GM23248 (cell line): ENCODE measurements around the gene GRIA4. TPM values are rescaled to one million over a fixed set of nuclear protein-coding genes. Genes with fewer than 3 reads are reported as not detected.

Source experiments
- DNase-seq: peaks from one replicate; pipeline ENCODE4 v3.0.0-alpha.2; 2015
- H2AFZ ChIP-seq: fragments of 200-600 bp; sonication (generic); 2 replicates; pipeline ENCODE4 v1.6.1; 2016; ENCODE audit warnings: antibody characterized with exemption
- H3F3A ChIP-seq: fragments of 200-600 bp; sonication (generic); 2 replicates; pipeline ENCODE4 v1.6.1; 2016; ENCODE audit warnings: mild to moderate bottlenecking, antibody characterized with exemption, mixed run types; ENCODE audit not compliant: insufficient read depth
- H3K27ac ChIP-seq: fragments of 200-600 bp; sonication (generic); 2 replicates; pipeline ENCODE4 v1.5.1; 2016; ENCODE audit warnings: mild to moderate bottlenecking
- H3K27me3 ChIP-seq: fragments of 200-600 bp; sonication (generic); replicated peaks from 2 replicates; pipeline ENCODE4 v1.6.1; 2016; ENCODE audit warnings: mild to moderate bottlenecking; ENCODE audit not compliant: insufficient read depth
- H3K36me3 ChIP-seq: fragments of 200-600 bp; sonication (generic); 2 replicates; pipeline ENCODE4 v1.6.1; 2016; ENCODE audit warnings: low read depth, mild to moderate bottlenecking
- H3K4me1 ChIP-seq: fragments of 200-600 bp; sonication (generic); 2 replicates; pipeline ENCODE4 v1.6.1; 2016; ENCODE audit warnings: mild to moderate bottlenecking; ENCODE audit not compliant: insufficient read depth
- H3K4me2 ChIP-seq: fragments of 200-600 bp; sonication (generic); one replicate; pipeline ENCODE4 v1.6.1; 2016; ENCODE audit warnings: mild to moderate bottlenecking; ENCODE audit not compliant: unreplicated experiment
- H3K4me3 ChIP-seq: fragments of 200-600 bp; sonication (generic); 2 replicates; pipeline ENCODE4 v1.5.1; 2016; ENCODE audit warnings: mild to moderate bottlenecking
- H3K79me2 ChIP-seq: fragments of 200-600 bp; sonication (generic); 2 replicates; pipeline ENCODE4 v1.6.1; 2016; ENCODE audit warnings: mild to moderate bottlenecking; ENCODE audit not compliant: insufficient read depth
- H3K9ac ChIP-seq: fragments of 200-600 bp; sonication (generic); 2 replicates; pipeline ENCODE4 v1.6.1; 2016; ENCODE audit warnings: mild to moderate bottlenecking
- H3K9me2 ChIP-seq: fragments of 200-600 bp; sonication (generic); 2 replicates; pipeline ENCODE4 v1.6.1; 2016; ENCODE audit warnings: mixed run types, mild to moderate bottlenecking, moderate library complexity; ENCODE audit not compliant: insufficient read depth
- H3K9me3 ChIP-seq: fragments of 200-600 bp; sonication (generic); one replicate; pipeline ENCODE4 v1.6.1; 2017; ENCODE audit warnings: low read depth
- H4K20me1 ChIP-seq: fragments of 200-600 bp; sonication (generic); 2 replicates; pipeline ENCODE4 v1.6.0; 2016; ENCODE audit not compliant: insufficient read depth
- EZH2 ChIP-seq: fragments of 200-600 bp; sonication (generic); IDR thresholded peaks from 2 replicates; pipeline ENCODE4 v1.6.1; 2018; ENCODE audit warnings: antibody characterized with exemption, mild to moderate bottlenecking; ENCODE audit not compliant: insufficient read depth, poor library complexity, severe bottlenecking
- EZH2phosphoT487 ChIP-seq: fragments of 200-600 bp; sonication (generic); IDR thresholded peaks from 2 replicates; pipeline ENCODE4 v1.6.1; 2018; ENCODE audit warnings: antibody characterized with exemption, moderate library complexity, mild to moderate bottlenecking, low read depth; ENCODE audit not compliant: insufficient read depth
- WGBS, 2 experiments: methylation state at CpG; one replicate each; pipeline ENCODE4 v1.1.6; 2015 to 2017; ENCODE audit warnings: low lambda C conversion rate in 2 of 2, low coverage in 1 of 2; ENCODE audit errors: missing lambda C conversion rate in 2 of 2; 5-methylcytosine and 5-hydroxymethylcytosine counted together
- in situ Hi-C: fragments of 300-500 bp; cut with MboI; formaldehyde crosslinking; loops from 2 replicates; pipeline ENCODE4 v1.15.0; 2020
- polyA plus RNA-seq: library from polyadenylated mRNA; unstranded; fragments of >200 nt; fragmentation: Nextera tagmentation; extraction: Ambion mirVana; gene quantifications from 2 replicates; pipeline ENCODE4 v1.2.1, GENCODE V29; 2016
- total RNA-seq: library from RNA; depleted of rRNA; stranded (reverse); fragments of >200 nt; shearing (Covaris generic); gene quantifications from 2 replicates; pipeline ENCODE4 v1.2.3, GENCODE V29; 2014

The GRIA4 gene
- total and polyA plus RNA-seq, 2 experiments from 2014 or later, result not detected

- H3K36me3 ChIP-seq, result no peaks in the 10 kb centered on the region
- no peaks in the 10 kb centered on the region for H3F3A ChIP-seq
- H3K4me1 ChIP-seq, result no peaks in the 10 kb centered on the region
- no peak overlapping the region for H3K4me3 ChIP-seq
- H2AFZ ChIP-seq, result no peak overlapping the region
- H3K79me2 ChIP-seq, result no peaks in the 10 kb centered on the region
- no peaks in the 10 kb centered on the region for H3K27me3 ChIP-seq
- 30 to 35% methylated on average over 4 of the region's 4 CpGs for WGBS, 2 experiments
- in situ Hi-C loops, result no loop called here
- no peak overlapping the region for H3K27ac ChIP-seq
- no peak for TF ChIP-seq EZH2
- no peak for TF ChIP-seq EZH2phosphoT487
- no peaks in the 10 kb centered on the region for H3K9me2 ChIP-seq
- H3K9ac ChIP-seq, result no peak overlapping the region
- no peaks in the 10 kb centered on the region for H3K9me3 ChIP-seq
- DNase-seq, result no peak
- no peak overlapping the region for H3K4me2 ChIP-seq
- H4K20me1 ChIP-seq, result no peaks in the 10 kb centered on the region
These were observed 38.9 kb downstream of the GRIA4 start for GRCh38 chr11:105648762-105649161.

- TF ChIP-seq EZH2 (no peak), EZH2phosphoT487 (no peak)
- Histone ChIP-seq H3K4me2 (no peak overlapping the region), H2AFZ (no peak overlapping the region), H3K27ac (no peak overlapping the region), H3K9me3 (no peaks in the 10 kb centered on the region), H3K4me1 (no peaks in the 10 kb centered on the region), H3F3A (no peaks in the 10 kb centered on the region), H3K9ac (no peak overlapping the region), H4K20me1 (no peaks in the 10 kb centered on the region), H3K79me2 (no peaks in the 10 kb centered on the region), H3K27me3 (no peaks in the 10 kb centered on the region), H3K9me2 (no peaks in the 10 kb centered on the region), H3K4me3 (no peak overlapping the region), H3K36me3 (no peaks in the 10 kb centered on the region)
- in situ Hi-C loops, result no loop called here
- DNase-seq, result no peak
- WGBS, 2 experiments, result 51% methylated on average over 4 of the region's 4 CpGs
These were observed 55.4 kb downstream of the GRIA4 start for GRCh38 chr11:105665281-105665680.

- in situ Hi-C loops, result no loop called here
These were observed 57.6 kb downstream of the GRIA4 start for GRCh38 chr11:105667441-105667840.

GRCh38 chr11:105670811-105671210 lies 60.9 kb downstream of the GRIA4 start:
- no peak for DNase-seq
- no peak overlapping the region for H3K27ac ChIP-seq
- H3K9me3 ChIP-seq, result no peaks in the 10 kb centered on the region

More at GRCh38 chr11:105667441-105667840, 57.6 kb downstream of the GRIA4 start:
- H3K4me1 ChIP-seq, result no peaks in the 10 kb centered on the region
- no peaks in the 10 kb centered on the region for H3K79me2 ChIP-seq
- no peak overlapping the region for H2AFZ ChIP-seq
- H3K27ac ChIP-seq, result no peak overlapping the region
- no peak for DNase-seq
- H4K20me1 ChIP-seq, result no peaks in the 10 kb centered on the region
- H3F3A ChIP-seq, result no peaks in the 10 kb centered on the region
- H3K4me3 ChIP-seq, result no peak overlapping the region
- no peaks in the 10 kb centered on the region for H3K9me3 ChIP-seq
- H3K9ac ChIP-seq, result no peak overlapping the region
- 36 to 38% methylated on average over 1 of the region's 1 CpG for WGBS, 2 experiments
- no peaks in the 10 kb centered on the region for H3K9me2 ChIP-seq
- H3K27me3 ChIP-seq, result no peaks in the 10 kb centered on the region
- TF ChIP-seq EZH2 (no peak), EZH2phosphoT487 (no peak)
- H3K4me2 ChIP-seq, result no peak overlapping the region
- no peaks in the 10 kb centered on the region for H3K36me3 ChIP-seq

GRCh38 chr11:105673089-105673488 lies 63.2 kb downstream of the GRIA4 start:
- Histone ChIP-seq H3K9ac (no peak overlapping the region), H3F3A (no peaks in the 10 kb centered on the region), H3K9me2 (no peaks in the 10 kb centered on the region), H3K9me3 (no peaks in the 10 kb centered on the region), H3K27me3 (no peaks in the 10 kb centered on the region), H3K27ac (no peak overlapping the region), H3K4me1 (no peaks in the 10 kb centered on the region), H4K20me1 (no peaks in the 10 kb centered on the region), H2AFZ (no peak overlapping the region), H3K4me3 (no peak overlapping the region), H3K79me2 (no peaks in the 10 kb centered on the region), H3K4me2 (no peak overlapping the region), H3K36me3 (no peaks in the 10 kb centered on the region)
- no peak for TF ChIP-seq EZH2
- no peak for TF ChIP-seq EZH2phosphoT487
- 3 to 7% methylated on average over 3 of the region's 3 CpGs for WGBS, 2 experiments
- in situ Hi-C loops, result no loop called here
- DNase-seq, result peak; percentile 66

More at GRCh38 chr11:105670811-105671210, 60.9 kb downstream of the GRIA4 start:
- no peak overlapping the region for H3K4me2 ChIP-seq
- no peaks in the 10 kb centered on the region for H3K79me2 ChIP-seq
- no peaks in the 10 kb centered on the region for H4K20me1 ChIP-seq
- TF ChIP-seq EZH2 (no peak), EZH2phosphoT487 (no peak)
- H3F3A ChIP-seq, result no peaks in the 10 kb centered on the region
- H3K9ac ChIP-seq, result no peak overlapping the region
- no peaks in the 10 kb centered on the region for H3K27me3 ChIP-seq
- H3K9me2 ChIP-seq, result no peaks in the 10 kb centered on the region
- no peaks in the 10 kb centered on the region for H3K36me3 ChIP-seq
- H2AFZ ChIP-seq, result no peak overlapping the region
- no peak overlapping the region for H3K4me3 ChIP-seq
- in situ Hi-C loops, result no loop called here
- no peaks in the 10 kb centered on the region for H3K4me1 ChIP-seq
